GM12878 (cell line): ENCODE results near the gene TLDC2.

Experiments
- BHLHE40 ChIP-seq, 2 experiments: fragments of 450-650 bp in 1 of 2; IDR thresholded peaks; 2 replicates each; pipeline ENCODE4 v1.6.1; 2011 to 2017; ENCODE audit warnings: low read depth in 2 of 2, borderline replicate concordance in 1 of 2, improper control_type of control experiment in 1 of 2, low read length in 1 of 2, mild to moderate bottlenecking in 1 of 2
- POLR2A ChIP-seq: IDR thresholded peaks from 2 replicates; pipeline ENCODE4 v1.6.1; 2011; ENCODE audit warnings: low read depth, mild to moderate bottlenecking, low read length
- TAF1 ChIP-seq: IDR thresholded peaks from 2 replicates; pipeline ENCODE4 v1.6.1; 2011; ENCODE audit warnings: mild to moderate bottlenecking, low read depth, low read length, borderline replicate concordance
- TF ChIP-seq, protein P1 (sequence below), 3 experiments: IDR thresholded peaks in 2 of 3; conservative IDR thresholded peaks in 1 of 3; 2 replicates each; pipeline ENCODE4 v1.5.1; 2011; ENCODE audit warnings: low read depth in 3 of 3, low read length in 3 of 3, mild to moderate bottlenecking in 3 of 3, control low read depth in 2 of 3, moderate library complexity in 2 of 3, inconsistent platforms in 1 of 3, mixed read lengths in 1 of 3; ENCODE audit not compliant: control insufficient read depth in 2 of 3, insufficient read depth in 1 of 3; ENCODE audit errors: extremely low read depth in 1 of 3
- TF ChIP-seq, protein P2 (sequence below): IDR thresholded peaks from 2 replicates; pipeline ENCODE4 v1.6.1; 2012; ENCODE audit warnings: low read depth, low read length, improper control_type of control experiment

DNA sequence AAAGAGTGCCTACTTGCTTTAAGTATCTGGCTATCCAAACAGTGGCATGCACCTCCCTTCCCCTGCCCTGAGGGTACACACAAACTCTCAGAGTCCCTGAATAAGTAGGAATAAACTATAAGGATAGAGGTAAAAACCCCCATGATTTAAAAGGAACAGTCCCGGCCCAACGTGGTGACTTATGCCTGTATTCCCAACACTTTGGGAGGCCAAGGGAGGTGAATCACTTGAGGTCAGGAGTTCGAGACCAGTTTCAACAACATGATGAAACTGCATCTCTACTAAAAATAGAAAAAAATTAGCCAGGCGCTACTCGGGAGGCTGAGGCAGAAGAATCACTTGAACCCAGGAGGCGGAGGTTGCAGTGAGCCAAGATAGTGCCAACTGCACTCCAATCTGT lies 53.4 kb downstream of the TLDC2 start:
- TF ChIP-seq POLR2A, result no peak
- no peak for TF ChIP-seq BHLHE40 (IDR thresholded peaks at IDR 0.05; ENCODE audit: borderline replicate concordance in 1 of 2, low read depth in 2 of 2, low read length in 1 of 2)
- TF ChIP-seq, protein P1, sequence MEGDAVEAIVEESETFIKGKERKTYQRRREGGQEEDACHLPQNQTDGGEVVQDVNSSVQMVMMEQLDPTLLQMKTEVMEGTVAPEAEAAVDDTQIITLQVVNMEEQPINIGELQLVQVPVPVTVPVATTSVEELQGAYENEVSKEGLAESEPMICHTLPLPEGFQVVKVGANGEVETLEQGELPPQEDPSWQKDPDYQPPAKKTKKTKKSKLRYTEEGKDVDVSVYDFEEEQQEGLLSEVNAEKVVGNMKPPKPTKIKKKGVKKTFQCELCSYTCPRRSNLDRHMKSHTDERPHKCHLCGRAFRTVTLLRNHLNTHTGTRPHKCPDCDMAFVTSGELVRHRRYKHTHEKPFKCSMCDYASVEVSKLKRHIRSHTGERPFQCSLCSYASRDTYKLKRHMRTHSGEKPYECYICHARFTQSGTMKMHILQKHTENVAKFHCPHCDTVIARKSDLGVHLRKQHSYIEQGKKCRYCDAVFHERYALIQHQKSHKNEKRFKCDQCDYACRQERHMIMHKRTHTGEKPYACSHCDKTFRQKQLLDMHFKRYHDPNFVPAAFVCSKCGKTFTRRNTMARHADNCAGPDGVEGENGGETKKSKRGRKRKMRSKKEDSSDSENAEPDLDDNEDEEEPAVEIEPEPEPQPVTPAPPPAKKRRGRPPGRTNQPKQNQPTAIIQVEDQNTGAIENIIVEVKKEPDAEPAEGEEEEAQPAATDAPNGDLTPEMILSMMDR (IDR thresholded peaks at IDR 0.05 in 2 of 3, conservative IDR thresholded peaks at IDR 0.05 in 1 of 3; ENCODE audit: control insufficient read depth in 2 of 3, extremely low read depth in 1 of 3, insufficient read depth in 1 of 3, low read depth in 3 of 3, low read length in 3 of 3), result no peak
- TF ChIP-seq, protein P2, sequence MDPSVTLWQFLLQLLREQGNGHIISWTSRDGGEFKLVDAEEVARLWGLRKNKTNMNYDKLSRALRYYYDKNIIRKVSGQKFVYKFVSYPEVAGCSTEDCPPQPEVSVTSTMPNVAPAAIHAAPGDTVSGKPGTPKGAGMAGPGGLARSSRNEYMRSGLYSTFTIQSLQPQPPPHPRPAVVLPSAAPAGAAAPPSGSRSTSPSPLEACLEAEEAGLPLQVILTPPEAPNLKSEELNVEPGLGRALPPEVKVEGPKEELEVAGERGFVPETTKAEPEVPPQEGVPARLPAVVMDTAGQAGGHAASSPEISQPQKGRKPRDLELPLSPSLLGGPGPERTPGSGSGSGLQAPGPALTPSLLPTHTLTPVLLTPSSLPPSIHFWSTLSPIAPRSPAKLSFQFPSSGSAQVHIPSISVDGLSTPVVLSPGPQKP, result no peak
- no peak for TF ChIP-seq TAF1
